Prostate gland (tissue), 2 donors: ENCODE results near the gene NDC80. TPM values are rescaled to one million over a fixed set of nuclear protein-coding genes. Genes with fewer than 3 reads are reported as not detected.
"Not testable (repeated sequence)": the region's sequence is repeated elsewhere in the genome, so short reads cannot be mapped to it uniquely, and the experiment has no call there.

ENCODE experiments used
- DNase-seq: peaks from one replicate; pipeline ENCODE4 v3.0.0-alpha.2; 2019; ENCODE audit warnings: low spot score
- H3K27ac ChIP-seq, 2 donors: fragments of 200-600 bp; sonication (generic); 2 replicates each; pipeline ENCODE4 v1.5.1; 2017 to 2019
- H3K27me3 ChIP-seq: fragments of 200-600 bp; sonication (generic); replicated peaks from 2 replicates; pipeline ENCODE4 v1.5.1; 2019; ENCODE audit not compliant: insufficient read depth
- H3K36me3 ChIP-seq, 2 donors: fragments of 200-600 bp; sonication (generic); 1 replicate in 1 of 2; 2 replicates in 1 of 2; pipeline versions ENCODE4 v1.5.1 to v1.8.1; 2017 to 2019
- H3K4me1 ChIP-seq: fragments of 200-600 bp; sonication (generic); replicated peaks from 2 replicates; pipeline ENCODE4 v1.5.1; 2019
- H3K4me3 ChIP-seq, 2 donors: fragments of 200-600 bp; sonication (generic); 2 replicates each; pipeline ENCODE4 v1.5.1; 2017 to 2019
- H3K9me3 ChIP-seq: fragments of 200-600 bp; sonication (generic); 2 replicates; pipeline ENCODE4 v1.5.1; 2017
- POLR2A ChIP-seq: fragments of 450-650 bp; IDR thresholded peaks from one replicate; pipeline ENCODE4 v1.6.1; 2016; ENCODE audit warnings: antibody characterized with exemption, mild to moderate bottlenecking
- POLR2AphosphoS5 ChIP-seq: sonication (generic); formaldehyde crosslinking; IDR thresholded peaks from one replicate; pipeline ENCODE4 v1.6.1; 2017; ENCODE audit warnings: antibody characterized with exemption
- WGBS: methylation state at CpG from one replicate; pipeline ENCODE4 v1.1.5; 2018; 5-methylcytosine and 5-hydroxymethylcytosine counted together
- intact Hi-C: fragments of 100-400 bp; cut with DNase I; formaldehyde crosslinking; loops from one replicate; pipeline ENCODE4 v1.14.2; 2022
- total RNA-seq, 2 donors: library from RNA; depleted of rRNA; stranded (reverse); fragments of >200 nt; gene quantifications; one replicate each; pipeline ENCODE4 v1.1.0, GENCODE V29; 2016
- TF ChIP-seq, protein P1 (sequence below), 4 experiments: fragments of 200-600 bp in 2 of 4; fragments of 450-650 bp in 2 of 4; sonication (generic) in 2 of 4; IDR thresholded peaks; 1 replicate in 3 of 4; 2 replicates in 1 of 4; pipeline ENCODE4 v1.5.1; 2016 to 2019; ENCODE audit warnings: antibody characterized with exemption in 4 of 4, mild to moderate bottlenecking in 2 of 4, moderate library complexity in 2 of 4

Gene NDC80
- total RNA-seq, 2 donors from 2014 or later = 0.77 to 2.7 TPM

- not testable (repeated sequence) for DNase-seq, H3K27ac ChIP-seq, H3K9me3 ChIP-seq, H3K4me3 ChIP-seq, H3K27me3 ChIP-seq, H3K4me1 ChIP-seq, H3K36me3 ChIP-seq
- intact Hi-C loops = loop anchor here (5.0 kb wide), 2 partner anchors 205 to 955 kb away; no protein-coding TSS in a partner anchor
- TF ChIP-seq, protein P1, sequence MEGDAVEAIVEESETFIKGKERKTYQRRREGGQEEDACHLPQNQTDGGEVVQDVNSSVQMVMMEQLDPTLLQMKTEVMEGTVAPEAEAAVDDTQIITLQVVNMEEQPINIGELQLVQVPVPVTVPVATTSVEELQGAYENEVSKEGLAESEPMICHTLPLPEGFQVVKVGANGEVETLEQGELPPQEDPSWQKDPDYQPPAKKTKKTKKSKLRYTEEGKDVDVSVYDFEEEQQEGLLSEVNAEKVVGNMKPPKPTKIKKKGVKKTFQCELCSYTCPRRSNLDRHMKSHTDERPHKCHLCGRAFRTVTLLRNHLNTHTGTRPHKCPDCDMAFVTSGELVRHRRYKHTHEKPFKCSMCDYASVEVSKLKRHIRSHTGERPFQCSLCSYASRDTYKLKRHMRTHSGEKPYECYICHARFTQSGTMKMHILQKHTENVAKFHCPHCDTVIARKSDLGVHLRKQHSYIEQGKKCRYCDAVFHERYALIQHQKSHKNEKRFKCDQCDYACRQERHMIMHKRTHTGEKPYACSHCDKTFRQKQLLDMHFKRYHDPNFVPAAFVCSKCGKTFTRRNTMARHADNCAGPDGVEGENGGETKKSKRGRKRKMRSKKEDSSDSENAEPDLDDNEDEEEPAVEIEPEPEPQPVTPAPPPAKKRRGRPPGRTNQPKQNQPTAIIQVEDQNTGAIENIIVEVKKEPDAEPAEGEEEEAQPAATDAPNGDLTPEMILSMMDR (IDR thresholded peaks at IDR 0.05) = peak; percentile 25 to 63 (median 50)
- 28% methylated on average over 3 of the region's 3 CpGs for WGBS
These were observed 29.3 kb upstream of the NDC80 start for GRCh38 chr18:2541925-2542563.

- Histone ChIP-seq H3K27ac (no peak overlapping the region), H3K4me3 (no peak overlapping the region), H3K27me3 (no peaks in the 10 kb centered on the region), H3K36me3 (no peaks in the 10 kb centered on the region), H3K4me1 (no peaks in the 10 kb centered on the region), H3K9me3 (no peaks in the 10 kb centered on the region)
- no peak for DNase-seq
- intact Hi-C loops = no loop called here
- WGBS = 36% methylated on average over 2 of the region's 2 CpGs
- TF ChIP-seq POLR2AphosphoS5 (no peak), POLR2A (no peak)
- TF ChIP-seq, protein P1 (IDR thresholded peaks at IDR 0.05) = no peak
These were observed 26.2 kb upstream of the NDC80 start for GRCh38 chr18:2545155-2545554.

GRCh38 chr18:2547477-2548087, 23.8 kb upstream of the NDC80 start:
- DNase-seq = no peak
- intact Hi-C loops = no loop called here
- no peaks in the 10 kb centered on the region for H3K9me3 ChIP-seq
- no peak overlapping the region for H3K27ac ChIP-seq
- no peak overlapping the region for H3K4me3 ChIP-seq
- TF ChIP-seq, protein P1 (IDR thresholded peaks at IDR 0.05) = peak in 3 of 4 experiments; percentile 47 to 65 (median 60)
- TF ChIP-seq POLR2AphosphoS5 = no peak
- 48% methylated on average over 4 of the region's 4 CpGs for WGBS
- H3K36me3 ChIP-seq = no peaks in the 10 kb centered on the region
- H3K27me3 ChIP-seq = no peaks in the 10 kb centered on the region
- H3K4me1 ChIP-seq = no peaks in the 10 kb centered on the region

DNA sequence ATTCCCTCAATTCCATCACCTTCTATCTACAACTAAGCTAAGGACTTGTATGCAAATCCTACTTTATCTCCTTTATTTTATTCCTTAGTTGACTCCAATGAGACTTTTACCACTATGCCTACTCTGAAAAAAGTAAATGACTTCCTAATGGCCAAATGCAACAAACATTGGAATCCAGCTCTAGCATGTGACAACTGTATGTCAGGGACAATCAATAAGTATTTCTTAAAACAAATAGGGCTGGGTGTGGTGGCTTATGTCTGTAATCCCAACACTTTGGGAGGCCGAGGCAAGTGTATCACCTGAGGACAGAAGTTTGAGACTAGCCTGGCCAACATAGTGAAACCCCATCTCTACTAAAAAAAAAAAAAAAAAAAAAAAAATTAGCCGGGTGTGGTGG, 21.9 kb upstream of the NDC80 start:
- no peak for DNase-seq
- WGBS = 94% methylated on average over 2 of the region's 2 CpGs
- H3K4me1 ChIP-seq = no peaks in the 10 kb centered on the region
- no peak overlapping the region for H3K4me3 ChIP-seq
- H3K9me3 ChIP-seq = no peaks in the 10 kb centered on the region
- H3K27ac ChIP-seq = no peak overlapping the region
- intact Hi-C loops = no loop called here
- TF ChIP-seq POLR2AphosphoS5 (no peak), POLR2A (no peak)
- TF ChIP-seq, protein P1 (IDR thresholded peaks at IDR 0.05) = no peak
- no peaks in the 10 kb centered on the region for H3K36me3 ChIP-seq
- H3K27me3 ChIP-seq = no peaks in the 10 kb centered on the region

DNA sequence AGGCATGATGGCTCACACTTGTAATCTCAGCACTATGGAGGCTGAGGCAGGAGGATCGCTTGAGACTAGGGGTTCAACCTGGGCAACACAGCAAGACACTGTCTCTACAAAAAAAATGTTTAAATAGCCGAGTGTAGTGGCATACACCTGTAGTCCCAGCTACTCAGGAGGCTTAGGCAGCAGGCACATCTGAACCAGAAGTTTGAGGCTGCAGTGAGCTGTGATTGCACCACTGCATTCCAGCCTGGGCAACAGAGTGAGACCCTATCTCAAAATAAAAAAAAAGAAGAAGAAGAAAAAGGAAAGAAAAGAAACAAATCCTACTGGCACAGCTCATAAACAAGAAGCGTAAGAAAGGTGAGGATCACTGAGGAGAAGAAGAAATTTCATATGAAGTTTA, 19.9 kb upstream of the NDC80 start:
- no peak for DNase-seq
- Histone ChIP-seq H3K27me3 (no peaks in the 10 kb centered on the region), H3K9me3 (no peaks in the 10 kb centered on the region), H3K27ac (no peak overlapping the region), H3K4me3 (no peak overlapping the region), H3K36me3 (no peaks in the 10 kb centered on the region), H3K4me1 (no peaks in the 10 kb centered on the region)
- no peak for TF ChIP-seq POLR2AphosphoS5
- TF ChIP-seq, protein P1 (IDR thresholded peaks at IDR 0.05) = no peak
- no peak for TF ChIP-seq POLR2A
- intact Hi-C loops = no loop called here
- 82% methylated on average over 3 of the region's 3 CpGs for WGBS
